ENCODE data around the gene SERGEF. TPM values are rescaled to one million over a fixed set of nuclear protein-coding genes. Genes with fewer than 3 reads are reported as not detected.

The SERGEF gene
- total and polyA plus RNA-seq, 7 donors, result 11.1 to 33.1 (median 26.0) TPM

DNA sequence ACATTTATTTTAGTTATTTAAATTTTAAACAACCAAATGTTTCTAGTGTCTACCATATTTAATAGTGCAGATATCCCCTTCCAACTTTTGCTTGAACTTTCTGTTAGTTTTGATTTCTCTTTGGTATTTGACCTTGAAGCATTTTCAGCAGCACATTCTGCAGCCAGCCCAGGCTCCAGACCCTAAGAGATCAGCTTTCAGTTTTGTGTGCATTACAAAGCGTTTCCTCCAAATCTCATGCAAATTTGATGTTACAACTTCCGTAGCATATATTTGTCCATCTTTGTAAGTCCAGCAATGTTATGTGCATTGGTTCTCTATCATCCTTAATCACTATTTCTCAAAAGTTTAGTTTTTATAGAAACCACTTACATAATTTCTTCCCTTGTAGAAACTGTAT, 14.6 kb upstream of the SERGEF start:
- 63 to 67% (median 67%) methylated on average over 2 of the region's 2 CpGs for WGBS, 3 donors
- intact Hi-C loops (cut with DNase I), result no loop called here
- H3K4me1 ChIP-seq, result no peaks in the 10 kb centered on the region
- no peak overlapping the region for H3K27ac ChIP-seq
- DNase-seq (no peak), ATAC-seq (no peak)
- no peaks in the 10 kb centered on the region for H3K27me3 ChIP-seq (ENCODE audit: insufficient read depth in 3 of 3, low read length in 2 of 3)
- H3K9me3 ChIP-seq, result no peaks in the 10 kb centered on the region
- TF ChIP-seq, protein P1, sequence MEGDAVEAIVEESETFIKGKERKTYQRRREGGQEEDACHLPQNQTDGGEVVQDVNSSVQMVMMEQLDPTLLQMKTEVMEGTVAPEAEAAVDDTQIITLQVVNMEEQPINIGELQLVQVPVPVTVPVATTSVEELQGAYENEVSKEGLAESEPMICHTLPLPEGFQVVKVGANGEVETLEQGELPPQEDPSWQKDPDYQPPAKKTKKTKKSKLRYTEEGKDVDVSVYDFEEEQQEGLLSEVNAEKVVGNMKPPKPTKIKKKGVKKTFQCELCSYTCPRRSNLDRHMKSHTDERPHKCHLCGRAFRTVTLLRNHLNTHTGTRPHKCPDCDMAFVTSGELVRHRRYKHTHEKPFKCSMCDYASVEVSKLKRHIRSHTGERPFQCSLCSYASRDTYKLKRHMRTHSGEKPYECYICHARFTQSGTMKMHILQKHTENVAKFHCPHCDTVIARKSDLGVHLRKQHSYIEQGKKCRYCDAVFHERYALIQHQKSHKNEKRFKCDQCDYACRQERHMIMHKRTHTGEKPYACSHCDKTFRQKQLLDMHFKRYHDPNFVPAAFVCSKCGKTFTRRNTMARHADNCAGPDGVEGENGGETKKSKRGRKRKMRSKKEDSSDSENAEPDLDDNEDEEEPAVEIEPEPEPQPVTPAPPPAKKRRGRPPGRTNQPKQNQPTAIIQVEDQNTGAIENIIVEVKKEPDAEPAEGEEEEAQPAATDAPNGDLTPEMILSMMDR (IDR thresholded peaks at IDR 0.05), result no peak
- H3K36me3 ChIP-seq (ENCODE audit: insufficient read depth in 1 of 2, low read depth in 1 of 2), result no peaks in the 10 kb centered on the region
- no peak overlapping the region for H3K4me3 ChIP-seq

DNA sequence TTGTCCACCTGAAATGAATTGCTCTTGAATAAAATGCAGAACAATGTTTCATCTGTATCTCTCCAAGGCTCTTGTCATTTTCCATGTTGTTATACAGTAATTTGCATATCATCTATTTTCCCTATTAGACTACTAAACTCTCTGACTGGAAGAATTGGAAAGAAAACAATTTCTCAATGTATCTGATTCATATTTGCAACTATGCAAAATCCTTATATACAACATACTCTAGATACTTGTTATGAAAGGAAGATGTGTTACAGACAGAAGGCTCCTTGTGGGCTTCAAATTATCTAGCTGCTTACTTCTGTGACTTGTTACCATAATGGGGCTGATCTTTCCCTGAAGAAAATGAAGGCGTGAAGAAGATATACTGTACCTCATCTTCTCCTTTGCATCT, 9.6 kb upstream of the SERGEF start:
- no peaks in the 10 kb centered on the region for H3K4me1 ChIP-seq
- ATAC-seq (no peak), DNase-seq (no peak)
- H3K9me3 ChIP-seq, result no peaks in the 10 kb centered on the region
- WGBS, 3 donors, result 90 to 95% (median 90%) methylated on average over 1 of the region's 1 CpG
- no peak overlapping the region for H3K27ac ChIP-seq
- no peaks in the 10 kb centered on the region for H3K36me3 ChIP-seq (ENCODE audit: insufficient read depth in 1 of 2, low read depth in 1 of 2)
- no peaks in the 10 kb centered on the region for H3K27me3 ChIP-seq (ENCODE audit: insufficient read depth in 3 of 3, low read length in 2 of 3)
- TF ChIP-seq, protein P1 (IDR thresholded peaks at IDR 0.05), result no peak
- no peak overlapping the region for H3K4me3 ChIP-seq
- intact Hi-C loops (cut with DNase I), result no loop called here

DNA sequence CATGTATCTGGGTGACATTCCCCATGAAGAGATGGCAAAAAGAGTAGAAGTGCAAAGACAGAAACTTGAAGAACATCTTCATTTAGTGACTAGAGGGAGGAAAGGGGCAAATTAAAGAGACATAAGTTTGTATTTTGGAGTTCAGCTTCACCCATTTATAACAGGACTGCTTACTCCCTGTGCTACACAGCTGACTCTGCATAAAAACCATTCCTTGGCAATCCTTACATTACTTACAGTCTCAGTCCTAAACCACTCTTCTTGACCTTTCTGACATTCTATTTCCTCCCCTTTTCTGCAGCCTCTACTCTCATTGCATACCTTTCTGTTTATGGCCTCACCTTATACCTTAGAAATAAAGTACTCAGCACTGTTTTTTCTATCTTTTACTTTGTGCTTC, 6.8 kb upstream of the SERGEF start:
- Histone ChIP-seq H3K27ac (no peak overlapping the region), H3K4me3 (no peak overlapping the region), H3K9me3 (no peaks in the 10 kb centered on the region), H3K36me3 (ENCODE audit: insufficient read depth in 1 of 2, low read depth in 1 of 2) (no peaks in the 10 kb centered on the region), H3K4me1 (no peaks in the 10 kb centered on the region), H3K27me3 (ENCODE audit: insufficient read depth in 3 of 3, low read length in 2 of 3) (no peaks in the 10 kb centered on the region)
- no peak for ATAC-seq
- DNase-seq, result no peak
- TF ChIP-seq, protein P1 (IDR thresholded peaks at IDR 0.05), result no peak
- intact Hi-C loops (cut with DNase I), result loop anchor here (10.0 kb wide), 2 partner anchors 85 to 295 kb away; partner anchors contain the start of gene SAAL1 (in 1 of the 2)

DNA sequence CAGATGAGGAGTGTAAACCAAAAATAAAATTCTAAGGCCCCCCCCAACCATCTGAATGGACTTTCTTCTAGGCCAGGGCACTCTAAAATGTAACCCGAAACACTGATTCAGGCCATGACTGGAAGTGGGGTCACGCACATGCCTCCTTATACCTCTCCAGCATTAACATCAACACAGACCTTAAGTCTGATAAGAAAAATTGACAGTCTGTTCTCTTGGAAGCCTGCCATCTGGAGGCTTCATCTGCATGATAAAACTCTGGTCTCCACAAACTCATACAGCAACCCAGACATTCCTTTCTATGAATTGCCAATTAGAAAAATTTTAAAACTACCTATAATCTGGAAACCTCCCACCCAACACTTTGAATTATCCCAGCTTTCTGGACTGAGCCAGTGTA, 3.9 kb upstream of the SERGEF start:
- Histone ChIP-seq H3K9me3 (no peaks in the 10 kb centered on the region), H3K27me3 (ENCODE audit: insufficient read depth in 3 of 3, low read length in 2 of 3) (no peaks in the 10 kb centered on the region), H3K4me1 (peaks cover 3% of the 10 kb centered on the region), H3K4me3 (no peak overlapping the region), H3K36me3 (ENCODE audit: insufficient read depth in 1 of 2, low read depth in 1 of 2) (no peaks in the 10 kb centered on the region), H3K27ac (no peak overlapping the region)
- ATAC-seq, result no peak
- intact Hi-C loops (cut with DNase I), result loop anchor here (10.0 kb wide), 2 partner anchors 88 to 298 kb away; partner anchors contain the start of gene SAAL1 (in 1 of the 2)
- 85 to 96% (median 96%) methylated on average over 2 of the region's 2 CpGs for WGBS, 3 donors
- TF ChIP-seq, protein P1 (IDR thresholded peaks at IDR 0.05), result no peak
- DNase-seq, result no peak

DNA sequence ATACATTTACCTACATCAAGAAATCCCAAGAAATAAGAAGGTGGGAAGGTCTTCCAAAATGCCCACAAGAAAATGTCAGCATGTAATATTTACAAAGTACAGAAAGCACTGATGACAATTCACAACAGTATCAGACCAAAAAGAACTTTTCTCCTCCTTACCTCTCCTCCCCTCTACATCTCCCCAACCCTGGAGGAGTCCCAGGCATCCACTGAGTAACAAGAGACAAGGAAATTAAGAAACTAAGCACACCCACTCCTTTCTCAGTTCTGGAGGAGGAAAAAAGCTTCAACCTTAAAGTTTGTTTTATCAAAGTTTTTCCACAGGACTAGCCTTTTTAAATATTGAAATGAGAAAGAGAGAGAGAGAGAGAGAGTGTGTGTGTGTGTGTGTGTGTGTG, 2.0 kb upstream of the SERGEF start:
- no peak for DNase-seq
- no peaks in the 10 kb centered on the region for H3K9me3 ChIP-seq
- intact Hi-C loops (cut with DNase I), result loop anchor here (10.0 kb wide), 2 partner anchors 90 to 300 kb away; partner anchors contain the start of gene SAAL1 (in 1 of the 2)
- H3K27ac ChIP-seq, result no peak overlapping the region
- H3K4me1 ChIP-seq, result peaks cover 6% of the 10 kb centered on the region
- no peak for ATAC-seq
- H3K36me3 ChIP-seq (ENCODE audit: insufficient read depth in 1 of 2, low read depth in 1 of 2), result no peaks in the 10 kb centered on the region
- H3K27me3 ChIP-seq (ENCODE audit: insufficient read depth in 3 of 3, low read length in 2 of 3), result no peaks in the 10 kb centered on the region
- TF ChIP-seq, protein P1 (IDR thresholded peaks at IDR 0.05), result no peak
- no peak overlapping the region for H3K4me3 ChIP-seq
